DMS153 treated with DMSO at 0.1 percent for 48 hours (cell line): Measurements from ENCODE around the gene BIN1.

Experiments
- DNase-seq: peaks from one replicate; lab custom pipeline; 2025; ENCODE audit not compliant: unreplicated experiment; lab: John Stamatoyannopoulos, UW

The BIN1 gene

DNA sequence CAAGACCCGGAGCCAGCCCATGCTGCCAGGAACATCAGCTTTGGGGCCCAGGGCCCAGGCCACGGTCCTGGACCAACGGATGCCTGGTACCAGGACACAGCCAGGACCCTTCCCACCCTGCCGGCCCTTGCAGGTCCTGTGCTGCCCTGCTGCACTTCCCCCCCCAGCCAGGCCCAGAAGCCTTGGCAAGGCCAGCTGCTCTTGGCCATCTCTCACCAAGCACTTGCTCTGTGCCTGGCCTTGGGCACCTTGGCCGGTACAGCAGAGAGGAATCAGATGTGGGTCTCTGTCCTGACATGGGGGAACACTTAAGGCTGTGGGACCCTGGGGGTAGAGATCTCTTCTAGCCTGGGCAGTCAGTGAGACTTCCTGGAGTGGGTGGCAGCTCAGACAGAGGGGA is 28.9 kb downstream of the BIN1 start:
- DNase-seq, result no peak

DNA sequence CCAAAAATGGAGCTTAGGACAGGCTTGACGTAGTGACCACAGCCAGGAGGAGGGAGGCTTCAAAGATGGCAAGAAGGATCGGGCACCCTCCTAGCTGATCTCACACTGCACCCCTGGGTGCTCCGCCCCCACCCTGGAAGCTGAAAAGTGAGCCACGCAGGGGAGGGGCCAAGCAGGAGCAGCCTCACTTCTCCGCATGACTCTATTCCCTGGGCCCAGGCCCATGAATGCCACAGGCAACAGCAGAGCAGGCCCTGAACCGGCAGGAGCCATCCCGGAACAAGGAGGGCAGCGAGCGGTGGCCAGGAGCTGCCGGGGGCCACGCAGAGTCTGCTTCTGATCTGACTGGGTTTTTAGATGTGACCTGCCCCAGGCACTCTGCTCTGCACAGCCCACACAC is 30.0 kb downstream of the BIN1 start:
- no peak for DNase-seq

DNA sequence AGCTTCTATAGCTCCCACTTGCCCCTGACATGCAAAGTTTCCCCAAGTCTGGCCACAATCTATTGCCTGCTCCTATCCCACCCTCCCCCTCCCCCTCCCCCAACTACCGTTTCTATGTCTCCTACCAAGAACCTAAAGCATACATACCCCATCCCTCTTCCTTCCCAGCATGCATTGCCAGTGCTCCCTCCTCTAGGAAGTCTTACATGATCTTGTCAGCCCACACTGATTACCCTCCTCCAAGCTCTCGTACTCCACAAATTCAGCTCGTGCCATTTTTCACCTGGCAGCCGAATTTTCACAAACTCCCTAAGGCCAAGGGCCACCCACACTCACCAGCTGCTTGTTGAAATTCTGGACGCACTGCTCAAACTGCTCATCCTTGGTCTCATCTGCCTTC is 30.7 kb downstream of the BIN1 start:
- no peak for DNase-seq

DNA sequence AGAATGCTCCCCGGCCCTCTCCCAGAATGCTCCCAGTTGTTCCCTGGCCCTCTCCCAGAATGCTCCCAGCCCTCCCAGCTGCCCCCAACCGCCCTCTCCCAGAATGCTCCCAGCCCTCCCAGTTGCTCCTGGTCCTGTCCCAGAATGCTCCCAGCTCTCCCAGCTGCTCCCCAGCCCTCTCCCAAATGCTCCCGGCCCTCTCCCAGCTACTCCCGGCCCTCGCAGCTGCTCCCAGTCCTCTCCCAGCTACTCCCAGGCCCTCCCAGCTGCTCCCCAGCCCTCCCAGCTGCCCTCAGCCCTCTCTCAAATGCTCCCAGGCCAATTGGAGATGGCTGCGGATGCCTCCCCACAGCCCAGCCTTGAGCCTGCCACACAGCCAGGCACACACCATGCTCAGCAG is 31.1 kb downstream of the BIN1 start:
- no peak for DNase-seq

DNA sequence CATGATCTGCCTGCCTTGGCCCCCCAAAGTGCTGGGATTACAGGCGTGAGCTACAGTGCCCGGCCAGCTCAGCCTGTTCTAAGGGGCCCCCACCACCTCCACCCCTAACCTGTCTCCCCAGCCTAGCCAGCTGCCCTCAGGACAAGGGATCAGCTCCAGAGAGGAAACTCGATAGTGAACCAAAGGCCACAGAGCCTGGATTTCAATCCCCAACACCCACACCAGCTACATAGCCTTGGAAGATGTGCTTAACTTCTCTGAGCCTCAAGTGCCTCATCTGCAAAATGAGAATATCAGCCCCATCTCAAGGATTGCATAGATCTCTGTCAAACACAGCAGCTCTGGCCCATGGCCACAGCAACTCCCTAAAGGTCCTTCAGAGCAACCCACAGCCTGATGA is 32.0 kb downstream of the BIN1 start:
- DNase-seq, result no peak

DNA sequence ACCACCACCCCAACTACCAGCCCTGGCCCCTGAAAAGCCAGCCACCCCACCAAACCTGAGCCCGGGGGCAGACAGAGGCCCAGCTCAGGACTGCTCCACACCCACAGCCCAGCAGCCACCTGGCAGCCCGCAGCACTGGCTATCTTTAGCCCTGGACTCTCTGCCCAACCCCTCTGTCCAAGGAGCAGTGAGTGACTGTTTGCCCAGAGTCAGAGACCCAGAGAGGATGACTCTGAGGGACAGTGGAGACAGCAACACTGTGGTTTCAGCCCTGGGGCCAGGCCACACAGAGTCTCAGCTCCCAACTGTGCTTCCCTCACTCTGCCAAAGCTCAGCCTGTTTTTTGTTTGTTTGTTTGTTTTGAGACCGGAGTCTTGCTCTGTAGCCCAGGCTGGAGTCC is 32.6 kb downstream of the BIN1 start:
- no peak for DNase-seq

DNA sequence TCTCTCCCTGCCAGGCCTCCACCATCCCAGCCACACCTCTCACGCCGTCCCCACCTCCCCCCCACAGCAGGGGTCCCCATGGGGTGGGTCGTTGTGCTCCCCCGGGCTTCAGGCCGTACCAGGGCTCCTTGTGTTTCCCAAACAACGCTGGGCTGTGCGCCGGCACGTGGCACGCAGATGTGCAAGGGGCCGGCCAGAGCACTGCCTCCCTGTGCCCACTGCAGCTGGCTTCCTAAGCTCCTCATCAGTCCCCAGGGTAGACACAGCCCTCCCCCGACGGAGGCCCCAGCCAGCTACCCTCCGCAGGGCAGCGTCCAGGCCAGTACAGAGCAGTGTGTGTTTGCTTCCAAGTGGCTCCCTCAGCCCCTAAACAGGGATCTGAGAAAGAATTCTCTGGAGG is 34.0 kb downstream of the BIN1 start:
- no peak for DNase-seq

DNA sequence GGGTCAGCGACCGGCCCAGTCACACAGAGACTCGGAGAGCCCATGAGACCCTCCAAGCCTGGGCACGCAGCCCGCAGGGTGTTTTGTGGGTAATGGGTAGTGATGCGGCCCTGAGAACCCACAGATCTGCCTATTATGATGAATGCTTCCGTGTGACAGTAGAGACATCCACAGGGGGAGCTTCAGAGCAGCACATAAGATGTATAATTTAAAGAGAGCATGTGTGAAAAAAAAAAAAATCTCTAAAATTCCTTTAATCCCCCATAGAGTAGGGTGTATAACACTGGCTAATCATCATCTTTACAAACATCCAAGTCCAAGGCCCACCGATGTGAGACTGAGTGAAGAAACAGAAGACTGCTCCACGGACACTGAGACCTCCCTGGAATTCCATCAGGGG is 34.6 kb downstream of the BIN1 start:
- DNase-seq, result no peak

DNA sequence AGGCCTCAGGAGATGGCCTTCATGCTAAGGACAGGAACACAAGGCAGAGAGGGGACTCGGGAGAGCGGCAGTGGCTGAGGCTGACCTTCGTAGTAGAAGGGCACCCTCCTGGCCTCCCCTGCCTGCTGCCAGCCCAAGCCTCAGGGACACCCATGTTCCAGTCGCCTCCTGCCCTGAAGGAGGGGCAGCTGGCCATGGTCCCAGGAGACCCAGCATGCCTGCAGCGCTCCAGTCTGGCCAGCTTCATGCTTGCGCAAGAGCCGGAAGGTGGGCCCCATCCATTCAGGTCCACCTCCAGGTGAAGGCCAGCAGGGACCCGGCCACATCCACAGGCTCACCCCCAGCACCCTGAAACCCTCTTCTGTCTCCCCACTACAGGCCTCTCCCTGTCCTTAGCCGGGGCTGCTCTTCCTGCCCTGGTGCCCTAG is 35.0 kb downstream of the BIN1 start:
- no peak for DNase-seq

DNA sequence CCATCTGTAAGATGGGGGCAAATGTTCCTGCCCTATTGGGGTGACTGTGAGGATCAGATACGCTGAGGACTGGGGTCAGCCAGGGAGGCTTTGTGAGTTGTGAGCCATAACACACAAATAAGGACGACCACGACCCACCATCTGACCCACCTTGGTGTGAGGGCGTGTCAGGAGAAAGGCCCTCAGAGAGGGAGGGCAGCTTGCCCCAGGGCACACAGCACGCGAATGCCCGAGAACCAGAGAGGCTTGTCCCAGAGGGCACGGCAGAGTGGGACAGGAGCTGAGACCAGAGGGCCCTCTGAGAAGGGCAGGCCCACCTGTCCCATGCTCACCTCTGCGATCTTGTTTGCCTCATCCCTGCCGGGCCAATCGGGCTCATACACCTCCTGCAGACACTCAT is 36.7 kb downstream of the BIN1 start:
- no peak for DNase-seq

DNA sequence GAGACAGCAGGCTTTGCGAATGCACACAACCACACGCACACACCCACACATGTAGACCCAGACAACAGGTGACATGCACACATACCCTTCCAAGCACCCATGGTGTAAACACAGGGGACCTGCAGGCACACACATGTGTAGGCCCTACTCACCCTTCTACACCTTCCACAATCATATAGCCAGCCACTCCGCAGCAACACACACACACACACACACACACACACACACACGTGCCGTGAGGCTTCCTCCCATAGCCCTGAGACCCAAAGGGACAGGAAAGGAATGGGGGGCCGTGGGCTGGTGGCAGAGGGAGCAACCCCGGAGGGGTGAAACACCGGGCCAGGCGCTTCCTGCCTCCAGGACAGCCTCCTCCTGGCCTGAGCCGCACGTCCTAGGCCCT is 37.4 kb downstream of the BIN1 start:
- DNase-seq, result no peak

DNA sequence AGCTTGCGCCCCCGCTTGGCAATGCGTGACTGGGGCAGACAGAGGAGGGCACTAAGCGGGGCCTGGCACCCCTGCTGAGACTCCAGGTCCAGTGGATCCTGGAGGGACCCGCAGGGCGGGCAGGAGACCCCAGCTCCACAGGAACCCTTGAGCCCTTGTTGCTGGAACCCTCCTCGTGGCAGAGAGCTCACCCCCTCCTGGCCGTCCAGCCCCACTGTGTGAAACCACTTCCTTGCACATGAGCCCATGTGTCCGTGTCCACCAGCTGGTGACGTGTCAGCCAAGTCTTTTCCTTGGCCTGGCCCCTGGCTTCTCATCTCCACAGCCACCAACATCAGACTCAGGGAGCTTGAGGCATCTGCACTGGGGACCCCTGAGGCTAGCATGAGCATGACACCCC is 38.0 kb downstream of the BIN1 start:
- no peak for DNase-seq

DNA sequence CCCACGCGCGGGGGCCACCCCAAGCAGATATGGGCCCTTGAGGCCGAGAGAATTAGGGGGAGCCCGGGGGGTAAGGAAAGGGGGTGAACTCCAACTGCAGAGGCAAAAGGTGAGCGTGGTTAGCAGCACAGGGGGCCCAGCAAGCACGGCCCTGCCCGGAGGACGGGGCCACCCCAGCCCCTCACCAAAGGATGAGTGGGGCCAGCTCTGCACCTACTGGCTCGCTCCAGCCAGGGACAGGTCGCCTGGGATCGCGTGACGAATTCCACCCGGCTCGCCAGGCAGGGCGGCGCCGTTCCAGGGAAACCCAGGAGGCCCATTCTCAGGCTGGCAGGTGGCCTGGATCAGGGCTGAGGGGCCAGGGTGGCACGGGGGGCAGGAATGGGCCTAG is 38.6 kb downstream of the BIN1 start:
- no peak for DNase-seq

DNA sequence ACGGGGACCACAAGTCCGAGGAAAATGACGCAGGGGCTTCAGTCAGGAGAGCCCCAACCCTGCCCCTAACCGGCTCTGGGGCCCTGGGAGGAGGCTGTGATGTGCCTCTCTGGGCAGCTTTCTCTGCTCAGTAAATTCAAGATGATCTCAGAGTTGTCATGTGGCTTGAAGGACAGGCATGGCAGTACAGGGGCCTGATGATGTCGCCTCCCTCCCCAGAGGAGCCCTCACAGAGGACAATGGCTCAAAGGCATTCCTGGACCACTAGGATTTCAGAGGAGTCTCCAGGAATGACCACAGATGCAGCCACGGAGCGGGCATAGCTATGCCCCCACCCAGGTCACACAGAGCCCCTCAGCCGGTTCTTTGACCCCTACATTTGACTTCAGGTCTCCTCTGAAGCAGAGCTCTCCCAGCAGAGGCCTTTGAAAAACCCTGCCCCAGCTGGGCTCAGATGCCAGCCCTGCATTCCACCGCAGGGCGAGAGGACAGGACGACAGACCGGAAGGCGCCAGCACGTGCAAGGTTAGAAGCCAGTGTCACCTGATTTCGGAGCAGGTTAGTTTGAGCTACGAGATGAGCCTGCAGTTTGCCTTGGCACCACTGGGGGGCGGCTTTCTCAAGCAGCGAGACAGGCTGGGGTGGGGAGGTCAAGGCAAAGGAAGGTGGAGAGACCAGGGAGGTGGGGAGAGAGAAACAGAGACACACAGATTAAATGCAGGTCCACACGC is 39.2 kb downstream of the BIN1 start:
- DNase-seq, result no peak

DNA sequence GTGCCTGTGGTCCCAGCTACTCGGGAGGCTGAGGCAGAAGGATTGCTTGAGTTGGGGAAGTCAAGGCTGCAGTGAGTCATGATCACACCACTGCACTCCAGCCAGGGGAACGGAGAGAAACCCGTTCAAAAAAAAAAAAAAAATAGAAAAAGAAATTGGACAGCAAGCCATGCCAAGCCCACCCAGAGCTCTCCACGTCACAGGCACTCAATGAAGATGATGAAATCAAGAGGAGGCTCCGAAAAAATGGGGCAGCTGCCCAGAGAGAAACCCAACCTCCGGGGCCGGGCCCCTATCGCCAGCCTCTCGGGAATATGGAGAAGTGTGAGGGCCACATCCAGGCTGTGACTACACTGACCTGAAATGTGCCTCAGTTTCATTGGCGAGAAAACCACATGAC is 40.0 kb downstream of the BIN1 start:
- DNase-seq, result no peak

DNA sequence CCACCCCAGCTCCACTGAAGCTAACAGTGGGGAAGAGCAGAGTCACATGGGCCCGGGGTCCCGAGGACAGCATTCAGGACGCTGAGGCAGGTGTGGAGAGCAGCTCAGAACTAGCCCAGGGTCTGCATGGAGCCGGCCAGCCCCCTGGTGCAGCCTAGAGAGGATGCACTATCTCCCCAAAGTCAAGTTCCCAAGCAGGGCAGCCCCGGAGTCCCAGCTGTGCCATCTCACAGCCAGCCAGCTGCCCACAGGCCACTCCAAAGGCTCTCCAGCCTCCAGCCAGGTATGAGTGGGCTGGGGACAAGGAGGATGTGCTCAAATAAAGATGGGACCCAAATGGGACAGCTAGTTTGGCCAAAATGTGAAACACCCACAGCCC is 41.0 kb downstream of the BIN1 start:
- no peak for DNase-seq

DNA sequence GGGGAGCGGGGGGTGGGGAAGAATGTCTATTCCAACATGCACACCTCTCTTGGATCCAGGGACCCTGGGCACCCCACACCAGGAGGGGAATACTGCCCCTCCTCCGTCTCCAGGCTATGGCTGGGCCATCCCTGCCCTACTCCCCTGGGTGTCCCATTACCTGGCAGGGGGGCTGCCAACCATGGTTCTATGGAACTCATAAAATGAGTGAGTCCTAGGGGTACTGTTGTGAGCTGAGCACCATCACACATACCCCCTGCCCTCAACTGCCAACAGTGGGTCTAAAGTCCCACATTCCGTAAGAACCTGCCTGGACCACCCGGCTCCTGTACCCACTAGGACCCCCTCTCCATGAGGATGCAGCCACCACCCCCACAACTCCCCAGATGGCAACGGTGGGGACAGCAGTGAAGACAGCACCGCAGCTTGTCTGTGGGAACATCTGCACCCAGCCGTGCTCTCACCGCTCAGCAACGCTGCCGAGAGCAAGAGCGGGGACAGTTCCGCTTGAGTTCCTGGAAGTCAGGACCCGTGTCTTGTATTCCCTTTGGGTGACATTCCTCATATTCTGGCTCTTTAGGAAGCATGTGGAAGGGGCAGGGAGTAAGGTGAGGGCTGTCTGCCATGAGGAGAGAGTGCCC is 41.5 kb downstream of the BIN1 start:
- no peak for DNase-seq

DNA sequence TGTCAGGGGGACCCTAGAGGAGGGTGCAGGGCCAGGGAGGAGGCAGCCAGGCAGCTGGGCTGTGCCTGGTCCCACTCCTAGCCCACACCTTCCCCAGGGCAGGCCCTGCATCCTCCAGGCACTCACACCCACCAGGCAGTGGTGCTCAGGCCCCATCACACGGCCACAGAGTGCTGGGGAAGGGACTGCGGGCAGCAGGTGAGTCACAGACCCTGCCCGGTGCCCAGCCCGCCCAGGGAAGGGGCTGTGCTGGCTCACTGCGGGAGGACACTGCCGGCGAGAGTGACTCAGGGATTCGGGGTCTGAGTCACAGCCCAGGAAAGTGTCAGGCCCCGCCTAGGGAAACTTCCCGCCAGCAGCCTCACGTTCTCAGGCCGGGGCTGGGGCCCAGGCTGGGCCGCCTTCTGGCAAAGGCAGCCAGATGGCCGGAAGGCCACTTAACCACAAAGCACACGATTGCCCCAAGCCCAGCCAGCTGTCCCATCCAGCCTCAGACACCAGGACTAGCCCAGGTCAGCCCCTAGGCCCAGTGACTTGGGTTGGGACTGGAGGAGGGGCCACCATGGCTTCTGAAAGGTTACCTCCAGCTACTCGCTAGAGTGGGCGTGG is 42.2 kb downstream of the BIN1 start:
- no peak for DNase-seq

DNA sequence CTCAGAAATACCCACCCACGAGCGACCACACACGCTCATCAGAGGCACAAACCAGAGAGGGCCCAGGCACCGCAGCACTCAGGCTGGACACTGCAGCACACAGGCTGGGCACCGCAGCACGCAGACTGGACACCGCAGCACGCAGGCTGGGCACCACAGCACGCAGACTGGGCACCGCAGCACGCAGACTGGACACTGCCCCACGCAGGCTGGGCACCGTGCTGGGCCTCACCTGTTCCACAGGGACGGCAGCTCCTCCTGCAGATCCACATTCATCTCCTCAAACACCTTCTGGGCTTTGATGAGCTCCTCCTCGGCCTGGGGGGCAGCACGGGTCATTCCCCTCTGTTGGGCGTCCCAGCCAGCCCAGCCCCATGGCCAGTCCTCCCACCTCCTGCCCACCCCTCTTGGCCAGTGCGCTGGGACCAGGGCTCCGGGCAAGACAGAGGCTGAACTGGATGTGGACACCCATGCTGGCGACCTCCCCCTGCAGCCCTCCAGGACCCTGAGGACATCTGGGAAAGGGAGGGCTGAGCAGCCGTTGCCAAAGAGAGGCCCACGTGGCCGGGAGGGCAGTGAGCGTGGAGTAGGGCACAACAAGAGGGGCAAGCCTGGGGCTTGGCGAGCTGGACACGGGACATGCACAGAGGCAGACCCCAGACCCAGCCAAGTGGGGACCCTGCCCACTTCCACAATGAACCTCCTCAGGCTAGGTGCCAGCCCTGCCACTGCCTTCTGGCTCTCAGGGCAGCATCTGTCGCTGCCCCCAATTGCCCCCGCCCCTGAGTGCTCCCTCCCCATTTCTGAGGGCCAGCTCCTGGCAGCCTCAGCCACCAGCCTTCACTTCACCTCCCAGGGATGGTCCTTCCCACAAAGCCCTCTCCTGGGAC is 43.0 kb downstream of the BIN1 start:
- no peak for DNase-seq

DNA sequence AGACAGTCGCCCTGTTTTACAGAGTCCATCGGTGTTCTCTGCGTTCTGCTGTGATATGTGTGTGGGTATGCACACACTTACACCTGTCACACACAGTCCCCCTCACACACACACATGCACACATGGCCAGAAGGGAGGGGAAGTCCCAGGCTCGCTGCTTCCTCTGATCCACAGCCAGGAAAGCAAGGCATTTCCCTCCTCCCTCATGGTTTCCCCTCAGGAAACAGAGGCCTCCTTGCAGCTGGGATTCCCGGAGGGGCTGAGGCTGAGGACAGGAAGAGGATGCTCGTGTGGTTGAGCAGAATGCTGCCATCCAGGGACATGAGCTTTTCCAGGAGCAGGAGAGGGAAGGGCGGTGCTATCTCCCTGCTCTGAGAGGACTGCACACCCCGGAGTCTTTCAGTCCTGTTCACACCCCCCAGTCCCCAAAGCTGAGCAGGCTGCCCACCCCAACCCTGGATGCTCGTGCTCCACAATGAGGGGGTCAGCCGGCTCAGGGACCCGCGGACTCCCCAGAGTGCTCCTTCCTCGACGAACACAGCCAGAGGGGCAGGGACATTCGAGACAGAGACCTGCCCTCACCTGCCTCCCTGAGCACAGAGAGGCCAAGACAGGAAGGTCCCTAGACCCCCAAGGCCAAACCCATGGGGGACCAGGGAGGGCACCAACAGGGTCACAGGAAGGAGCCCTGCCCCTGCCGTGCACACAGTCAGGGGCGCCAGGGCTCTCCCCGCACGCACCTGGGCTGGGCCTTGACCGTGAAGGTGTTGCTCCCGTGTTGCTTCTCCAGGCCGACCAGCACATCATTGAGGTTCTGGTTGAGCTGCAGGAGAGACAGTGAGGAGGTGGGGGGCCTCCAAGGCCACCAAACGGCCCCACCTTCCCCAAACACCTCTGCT is 45.3 kb downstream of the BIN1 start:
- no peak for DNase-seq
